ENCODE measurements around the gene NBAS. TPM values are rescaled to one million over a fixed set of nuclear protein-coding genes. Genes with fewer than 3 reads are reported as not detected.

Gene NBAS
- total and polyA plus RNA-seq, 9 of the 15 experiments (the other 6 are each of a cell fraction or from before 2014, with no cell fraction given) = 15.3 to 94.4 (median 69.9) TPM

DNA sequence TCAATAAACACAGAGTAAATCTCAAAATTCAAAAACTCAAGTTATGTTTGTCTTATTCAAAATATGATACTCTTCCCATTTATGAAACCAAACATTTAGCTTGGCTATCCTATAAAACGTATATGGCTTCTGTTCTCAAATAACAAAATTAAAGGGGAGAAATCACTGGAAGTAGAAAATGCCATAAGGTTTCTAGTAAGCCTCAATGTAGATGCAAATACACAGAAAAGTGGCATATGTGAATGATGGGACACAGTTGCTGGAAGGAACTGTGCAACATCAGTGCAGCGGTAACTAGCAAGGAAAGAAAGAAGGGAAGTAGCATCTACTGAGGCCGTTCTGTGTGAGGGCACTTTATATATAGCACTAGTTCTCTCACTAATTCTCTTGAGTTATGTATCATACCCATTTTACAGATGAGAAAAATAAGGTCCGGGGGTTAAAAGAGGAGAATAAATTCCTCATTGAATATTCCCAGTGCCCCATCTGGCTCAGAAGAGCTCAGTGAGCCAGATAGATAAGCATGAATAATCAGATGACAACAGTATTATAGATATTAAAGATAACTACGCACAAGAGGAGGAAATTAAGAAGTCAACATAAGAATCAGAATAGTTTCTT is 27.2 kb downstream of the NBAS start (continued):
- no peak for TF ChIP-seq PRPF4 (IDR thresholded peaks at IDR 0.05; ENCODE audit: insufficient read depth, low read depth, low read length, poor library complexity, severe bottlenecking)
- TF ChIP-seq SRSF7 (optimal IDR thresholded peaks at IDR 0.05; ENCODE audit: low read depth, low read length) = no peak
- TF ChIP-seq SMARCA5 (IDR thresholded peaks at IDR 0.05) = 0 out of 2 replicates have a peak, but pooled peaks have one; percentile 13
- no peak for TF ChIP-seq ZNF197 (CRISPR knock-in tag; IDR thresholded peaks at IDR 0.05; ENCODE audit: low read depth)
- peak; percentile 90 for TF ChIP-seq RBM25 (IDR thresholded peaks at IDR 0.05; ENCODE audit: low read depth, low read length, severe bottlenecking)
- TF ChIP-seq ADNP (tag; IDR thresholded peaks at IDR 0.05) = peak; percentile 86
- no peak for TF ChIP-seq PTBP1 (IDR thresholded peaks at IDR 0.05; ENCODE audit: low read depth, low read length)

DNA sequence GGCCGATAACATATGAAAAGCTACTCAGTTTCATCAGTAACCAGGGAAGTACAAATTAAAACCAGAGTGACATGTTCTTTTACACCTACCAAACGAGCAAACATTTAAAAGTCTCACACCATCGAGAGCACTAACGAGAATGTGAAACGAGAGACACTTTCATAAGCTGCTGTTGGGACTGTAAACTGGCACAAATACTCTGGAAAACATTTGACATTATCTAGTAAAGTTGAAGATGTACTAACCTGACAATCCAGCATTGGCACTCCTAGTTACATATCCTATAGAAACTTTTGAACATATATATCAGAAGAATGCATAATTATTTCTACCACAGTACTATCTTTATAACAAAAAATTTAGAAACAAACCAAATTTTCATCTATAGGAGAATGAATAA is 28.1 kb downstream of the NBAS start:
- peaks cover 5 to 7% of the 10 kb centered on the region in 2 experiments; a peak in 3 of 5 replicates for H3K4me1 ChIP-seq (replicated peaks in 1 of 2; ENCODE audit: control insufficient read depth in 2 of 2, insufficient read depth in 2 of 2, low read length in 2 of 2)
- H3K4me2 ChIP-seq (ENCODE audit: insufficient read depth, low read length) = no peak overlapping the region
- H3K4me3 ChIP-seq = no peak overlapping the region
- H4K20me1 ChIP-seq (replicated peaks; ENCODE audit: control insufficient read depth, insufficient read depth, low read length) = no peaks in the 10 kb centered on the region
- no peak overlapping the region for H2AFZ ChIP-seq (ENCODE audit: low read depth, low read length)
- intact Hi-C loops (cut with micrococcal nuclease) = no loop called here
- BruUV-seq (replicated peaks) = no TSS peak
- H3K27me3 ChIP-seq (ENCODE audit: control insufficient read depth in 2 of 2, insufficient read depth in 2 of 2, low read length in 2 of 2) = no peaks in the 10 kb centered on the region
- 87% methylated on average over 5 of the region's 5 CpGs for WGBS (ENCODE audit: insufficient coverage, low coverage, missing lambda C conversion rate)
- CTCF ChIA-PET (ENCODE audit: low intra/inter-chr PET ratio) = no interaction called here
- no peak overlapping the region for H3K9ac ChIP-seq (ENCODE audit: insufficient read depth in 1 of 2, low read depth in 2 of 2, low read length in 2 of 2)
- ATAC-seq (no peak), FAIRE-seq (no peak), DNase-seq (ENCODE audit: extremely low read depth in 1 of 4, low spot score in 3 of 4) (no peak)
- no peak overlapping the region for H3K27ac ChIP-seq (ENCODE audit: extremely low read depth, low read depth, low read length)
- H3K9me1 ChIP-seq (ENCODE audit: control insufficient read depth, insufficient read depth, low read length) = no peaks in the 10 kb centered on the region
- H3K9me3 ChIP-seq (replicated peaks; ENCODE audit: control insufficient read depth, insufficient read depth, low read depth, low read length) = peaks cover 1% of the 10 kb centered on the region; the same call in 1 of the 2 replicates
- in situ Hi-C loops (cut with MboI) = no loop called here
- H3K36me3 ChIP-seq (ENCODE audit: control insufficient read depth, insufficient read depth, low read length) = peaks cover 79% of the 10 kb centered on the region
- POLR2A ChIA-PET = interaction anchor here (1.5 kb wide), 1 partner anchor 20 kb away, joined by 5 read pairs; no protein-coding TSS in a partner anchor
- peaks cover 37% of the 10 kb centered on the region for H3K79me2 ChIP-seq (ENCODE audit: control insufficient read depth, insufficient read depth, low read length)
- no peak for TF ChIP-seq HDGF (IDR thresholded peaks at IDR 0.05)
- TF ChIP-seq ZNF586 (CRISPR knock-in tag; conservative IDR thresholded peaks at IDR 0.05) = no peak
- TF ChIP-seq, protein P1, sequence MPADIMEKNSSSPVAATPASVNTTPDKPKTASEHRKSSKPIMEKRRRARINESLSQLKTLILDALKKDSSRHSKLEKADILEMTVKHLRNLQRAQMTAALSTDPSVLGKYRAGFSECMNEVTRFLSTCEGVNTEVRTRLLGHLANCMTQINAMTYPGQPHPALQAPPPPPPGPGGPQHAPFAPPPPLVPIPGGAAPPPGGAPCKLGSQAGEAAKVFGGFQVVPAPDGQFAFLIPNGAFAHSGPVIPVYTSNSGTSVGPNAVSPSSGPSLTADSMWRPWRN (IDR thresholded peaks at IDR 0.05; ENCODE audit: low read depth) = no peak
- no peak for TF ChIP-seq WHSC1 (IDR thresholded peaks at IDR 0.05; ENCODE audit: low read length)
- no peak for TF ChIP-seq ZNF699 (CRISPR knock-in tag; IDR thresholded peaks at IDR 0.05; ENCODE audit: insufficient replicate concordance)
- TF ChIP-seq, protein P2, sequence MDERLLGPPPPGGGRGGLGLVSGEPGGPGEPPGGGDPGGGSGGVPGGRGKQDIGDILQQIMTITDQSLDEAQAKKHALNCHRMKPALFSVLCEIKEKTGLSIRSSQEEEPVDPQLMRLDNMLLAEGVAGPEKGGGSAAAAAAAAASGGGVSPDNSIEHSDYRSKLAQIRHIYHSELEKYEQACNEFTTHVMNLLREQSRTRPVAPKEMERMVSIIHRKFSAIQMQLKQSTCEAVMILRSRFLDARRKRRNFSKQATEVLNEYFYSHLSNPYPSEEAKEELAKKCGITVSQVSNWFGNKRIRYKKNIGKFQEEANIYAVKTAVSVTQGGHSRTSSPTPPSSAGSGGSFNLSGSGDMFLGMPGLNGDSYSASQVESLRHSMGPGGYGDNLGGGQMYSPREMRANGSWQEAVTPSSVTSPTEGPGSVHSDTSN (CRISPR knock-in tag; IDR thresholded peaks at IDR 0.05; ENCODE audit: low read depth) = no peak
- TF ChIP-seq, protein P2 (tag; conservative IDR thresholded peaks at IDR 0.05; ENCODE audit: low read depth) = no peak
- TF ChIP-seq, protein P3, sequence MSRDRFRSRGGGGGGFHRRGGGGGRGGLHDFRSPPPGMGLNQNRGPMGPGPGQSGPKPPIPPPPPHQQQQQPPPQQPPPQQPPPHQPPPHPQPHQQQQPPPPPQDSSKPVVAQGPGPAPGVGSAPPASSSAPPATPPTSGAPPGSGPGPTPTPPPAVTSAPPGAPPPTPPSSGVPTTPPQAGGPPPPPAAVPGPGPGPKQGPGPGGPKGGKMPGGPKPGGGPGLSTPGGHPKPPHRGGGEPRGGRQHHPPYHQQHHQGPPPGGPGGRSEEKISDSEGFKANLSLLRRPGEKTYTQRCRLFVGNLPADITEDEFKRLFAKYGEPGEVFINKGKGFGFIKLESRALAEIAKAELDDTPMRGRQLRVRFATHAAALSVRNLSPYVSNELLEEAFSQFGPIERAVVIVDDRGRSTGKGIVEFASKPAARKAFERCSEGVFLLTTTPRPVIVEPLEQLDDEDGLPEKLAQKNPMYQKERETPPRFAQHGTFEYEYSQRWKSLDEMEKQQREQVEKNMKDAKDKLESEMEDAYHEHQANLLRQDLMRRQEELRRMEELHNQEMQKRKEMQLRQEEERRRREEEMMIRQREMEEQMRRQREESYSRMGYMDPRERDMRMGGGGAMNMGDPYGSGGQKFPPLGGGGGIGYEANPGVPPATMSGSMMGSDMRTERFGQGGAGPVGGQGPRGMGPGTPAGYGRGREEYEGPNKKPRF (IDR thresholded peaks at IDR 0.05; ENCODE audit: low read depth, low read length) = no peak
- TF ChIP-seq KLF6 (CRISPR knock-in tag; IDR thresholded peaks at IDR 0.05; ENCODE audit: borderline replicate concordance) = no peak
- no peak for TF ChIP-seq ZNF561 (CRISPR knock-in tag; conservative IDR thresholded peaks at IDR 0.05)

Data from K562 (cell line).